NCI-H146 treated with DMSO at 0.1 percent for 48 hours (cell line): Measurements from ENCODE around the gene SRCIN1.

ENCODE experiments used
- DNase-seq: peaks from one replicate; lab custom pipeline; 2025; ENCODE audit not compliant: unreplicated experiment; lab: John Stamatoyannopoulos, UW

The SRCIN1 gene

DNA sequence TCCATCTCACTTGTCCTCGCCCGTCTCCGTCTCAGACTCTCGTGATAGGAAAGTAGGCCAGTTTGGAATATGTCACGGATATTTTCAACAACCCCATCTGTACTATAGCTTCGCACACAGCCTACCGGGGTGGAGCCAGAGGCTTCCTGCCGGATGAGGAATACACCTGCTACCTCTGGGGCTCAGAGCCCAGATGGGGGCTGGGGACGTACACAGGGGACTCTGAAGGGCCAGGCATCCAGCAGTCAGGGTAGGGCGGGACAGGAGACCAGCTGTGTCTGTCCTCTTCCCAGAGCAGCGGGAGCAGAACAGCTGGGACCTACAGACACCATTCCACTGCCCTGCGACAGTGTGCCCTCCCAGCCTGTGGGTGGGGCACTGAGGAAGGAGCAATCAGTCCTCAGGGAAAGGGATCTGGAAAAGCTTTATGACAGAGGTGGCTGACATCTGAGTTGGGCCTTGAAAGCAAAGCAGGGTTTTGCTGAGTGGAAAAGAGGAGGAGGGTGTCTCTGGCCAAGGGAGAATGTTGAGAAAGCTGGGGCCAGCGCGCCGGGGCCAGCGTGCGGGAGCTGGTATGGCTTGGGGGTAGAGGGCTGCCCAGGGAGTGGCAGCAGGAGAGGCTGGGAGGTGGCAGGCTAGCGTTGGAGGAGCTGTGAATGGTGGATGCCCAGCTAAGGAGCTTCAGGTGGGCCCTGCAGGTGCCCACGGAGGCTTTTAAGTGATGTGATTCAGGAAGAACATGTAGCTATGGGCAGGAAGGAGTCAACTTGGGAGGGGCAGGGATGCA lies 11.5 kb upstream of the SRCIN1 start:
- no peak for DNase-seq

- DNase-seq, result no peak
These were observed 10.6 kb upstream of the SRCIN1 start for GRCh38 chr17:38616361-38616760.

- DNase-seq, result no peak
These were observed 8.4 kb upstream of the SRCIN1 start for GRCh38 chr17:38613981-38614779.

- no peak for DNase-seq
These were observed 7.8 kb upstream of the SRCIN1 start for GRCh38 chr17:38613525-38613980.

DNA sequence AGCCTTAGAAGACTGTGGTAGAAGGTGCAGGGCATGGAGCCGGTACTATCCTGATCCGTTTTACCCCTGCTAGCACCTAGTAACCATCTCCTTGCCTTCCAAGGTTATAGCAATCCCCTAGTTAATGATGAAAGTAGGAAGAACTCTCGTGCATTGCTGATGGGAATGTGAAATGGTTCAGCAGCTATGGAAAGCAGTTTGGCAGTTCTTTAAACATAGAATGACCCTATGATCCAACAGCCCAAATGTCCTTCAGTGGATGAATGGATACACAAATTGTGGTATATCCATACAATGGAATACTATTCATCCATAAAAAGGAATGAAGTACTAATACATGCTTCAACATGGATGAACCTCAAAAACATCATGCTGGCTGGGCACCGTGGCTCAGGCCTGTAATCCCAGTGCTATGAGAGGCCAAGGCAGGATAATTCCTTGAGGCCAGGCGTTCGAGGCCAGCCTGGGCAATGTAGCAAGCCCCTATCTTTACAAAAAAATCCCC lies 6.2 kb upstream of the SRCIN1 start:
- DNase-seq, result no peak

DNA sequence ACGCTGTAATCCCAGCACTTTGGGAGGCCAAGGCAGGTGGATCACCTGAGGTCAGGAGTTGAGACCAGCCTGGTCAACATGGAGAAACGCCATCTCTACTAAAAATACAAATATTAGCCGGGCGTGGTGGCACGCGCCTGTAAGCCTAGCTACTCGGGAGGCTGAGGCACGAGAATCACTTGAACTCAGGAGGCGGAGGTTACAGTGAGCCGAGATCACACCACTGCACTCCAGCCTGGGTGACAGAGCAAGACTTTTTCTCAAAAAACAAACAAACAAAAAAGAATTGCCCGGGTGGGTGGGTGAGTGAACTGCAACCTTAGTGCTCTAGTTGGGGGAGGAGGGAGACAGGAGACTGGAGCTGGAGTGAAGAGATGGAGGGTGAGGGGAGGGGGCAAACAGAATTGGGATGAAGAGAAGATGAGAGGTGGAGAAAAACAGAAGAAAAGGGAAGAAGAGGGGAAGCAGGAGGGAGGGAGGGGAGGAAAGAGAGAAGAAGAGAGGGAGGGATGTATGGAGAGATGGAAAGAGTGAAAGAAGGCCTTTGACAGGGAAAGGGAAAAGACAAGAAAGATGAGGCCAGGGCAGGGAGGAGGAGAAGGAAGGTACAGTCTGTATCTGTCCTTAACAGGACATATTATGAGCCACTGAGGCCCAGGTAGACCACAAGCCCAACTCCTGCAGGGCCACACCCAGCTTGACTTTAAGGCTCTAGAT lies 5.5 kb upstream of the SRCIN1 start:
- no peak for DNase-seq

DNA sequence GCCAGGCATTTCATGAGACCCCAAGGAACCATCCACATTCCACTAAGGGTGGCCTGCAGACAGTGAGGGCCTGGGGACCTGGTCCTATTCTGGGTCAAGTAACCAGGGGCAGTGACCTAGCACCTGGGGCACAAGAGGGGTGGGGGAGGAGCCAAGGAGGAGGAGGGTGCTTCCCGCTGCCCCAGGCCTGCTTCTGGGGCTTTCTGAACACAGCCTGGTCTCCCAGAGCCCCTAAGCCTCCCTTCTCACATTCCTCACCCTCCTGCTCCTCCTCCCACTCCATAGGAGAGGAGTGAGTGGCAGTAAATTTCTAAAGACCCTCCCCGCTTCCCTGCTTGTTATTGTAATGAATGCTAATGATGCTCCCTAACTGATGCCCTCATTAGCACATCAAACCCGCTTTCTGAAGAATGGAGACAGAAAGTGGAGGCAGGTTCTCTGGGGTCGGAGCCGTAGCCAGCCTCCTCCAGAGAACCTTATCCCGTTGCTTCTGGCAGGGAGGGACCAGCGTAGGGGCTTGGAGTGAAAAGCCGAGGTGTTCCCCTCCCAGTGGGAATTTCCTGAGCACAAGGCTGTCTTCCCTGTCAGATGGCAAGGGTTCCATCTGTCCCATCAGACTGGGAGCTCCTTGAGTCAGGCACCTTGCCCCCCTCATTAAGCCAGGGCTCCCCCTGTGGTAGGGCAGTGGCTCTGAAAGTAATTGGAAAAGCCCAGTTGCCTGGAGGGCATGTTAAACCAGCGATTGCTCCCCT lies 3.7 kb upstream of the SRCIN1 start:
- no peak for DNase-seq

- DNase-seq, result no peak
These were observed 2.9 kb upstream of the SRCIN1 start for GRCh38 chr17:38608648-38609047.

- DNase-seq, result no peak
These were observed 1.2 kb upstream of the SRCIN1 start for GRCh38 chr17:38606646-38607611.

GRCh38 chr17:38605411-38605840 lies 326 bp downstream of the SRCIN1 start:
- DNase-seq, result no peak

DNA sequence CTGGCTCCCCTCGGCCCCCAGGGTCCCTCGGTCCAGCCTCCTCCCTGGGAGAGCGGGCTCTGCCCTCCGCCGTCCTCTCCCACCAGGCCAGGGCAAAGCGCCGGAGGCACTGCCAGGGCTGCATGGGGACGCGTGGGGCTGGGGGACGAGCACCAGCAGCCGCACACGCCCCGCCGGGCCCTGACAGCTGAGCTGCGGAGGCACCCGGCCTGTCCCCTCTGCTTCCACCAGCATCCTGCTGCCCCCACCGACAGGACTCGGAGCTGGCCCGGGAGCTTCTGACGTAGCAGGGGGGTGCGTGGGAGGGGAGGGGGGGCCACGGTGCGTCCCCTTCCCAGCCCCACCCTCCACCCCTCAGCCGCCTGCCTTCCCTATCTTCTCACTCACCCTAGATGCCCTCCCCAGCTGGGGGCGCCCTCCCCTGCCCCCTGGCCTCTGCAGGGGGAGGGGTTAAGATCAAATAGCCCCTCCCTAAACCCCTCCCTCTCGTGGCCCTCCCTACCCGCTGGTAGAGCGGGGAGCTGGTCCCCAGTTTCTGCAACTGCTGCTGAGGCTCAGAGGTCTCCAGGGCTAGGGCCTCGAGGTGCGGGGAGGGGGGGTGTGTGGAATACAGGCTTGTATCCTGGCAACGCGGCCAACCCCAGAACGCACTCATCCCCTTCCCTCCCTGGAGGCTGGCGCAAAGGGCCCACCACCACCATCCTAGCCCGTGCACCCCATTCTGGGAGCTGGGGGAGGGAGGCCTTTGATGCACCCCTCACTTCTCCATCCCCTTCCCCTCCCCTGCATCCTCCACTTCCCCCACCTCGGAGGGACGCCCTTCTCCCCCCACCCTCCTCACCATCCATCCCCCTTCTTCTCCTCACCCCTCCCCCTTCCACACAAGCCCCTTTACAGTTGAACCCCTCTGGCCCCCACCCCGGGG lies 1.0 kb downstream of the SRCIN1 start:
- no peak for DNase-seq

DNA sequence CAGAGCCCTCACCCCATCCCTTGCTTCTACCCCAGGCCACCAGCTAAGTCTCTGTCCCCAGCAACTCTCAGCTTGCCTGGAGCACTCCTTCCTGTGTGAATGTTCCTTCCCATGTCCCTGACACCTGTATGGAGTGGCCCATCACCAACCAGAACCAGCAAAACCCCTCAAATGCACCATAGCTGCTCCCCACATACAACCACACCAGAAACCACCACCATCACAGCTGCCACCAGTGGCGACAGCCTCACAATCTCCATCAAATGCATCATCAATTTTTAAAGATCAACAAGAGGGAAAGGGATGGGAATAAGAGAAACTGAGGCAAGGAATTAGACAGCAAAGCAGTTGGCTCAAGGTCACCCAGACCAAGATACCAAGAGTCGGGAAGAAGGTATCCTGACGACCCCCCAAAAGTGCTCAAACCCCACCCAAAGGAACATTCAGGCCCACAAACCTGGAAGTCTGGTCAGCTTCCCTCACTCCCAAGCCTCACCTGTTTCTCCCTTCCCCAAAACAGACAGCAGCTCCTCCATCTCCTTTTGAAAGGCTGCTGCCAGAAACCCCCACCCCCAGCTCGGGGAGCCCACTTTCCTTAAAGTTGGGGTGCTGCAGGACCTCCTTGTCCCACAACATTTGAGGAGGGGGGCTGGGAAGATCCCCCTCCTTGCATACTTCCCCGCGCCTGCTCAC lies 1.8 kb downstream of the SRCIN1 start:
- no peak for DNase-seq

- no peak for DNase-seq
These were observed 2.6 kb downstream of the SRCIN1 start for GRCh38 chr17:38602956-38603785.

DNA sequence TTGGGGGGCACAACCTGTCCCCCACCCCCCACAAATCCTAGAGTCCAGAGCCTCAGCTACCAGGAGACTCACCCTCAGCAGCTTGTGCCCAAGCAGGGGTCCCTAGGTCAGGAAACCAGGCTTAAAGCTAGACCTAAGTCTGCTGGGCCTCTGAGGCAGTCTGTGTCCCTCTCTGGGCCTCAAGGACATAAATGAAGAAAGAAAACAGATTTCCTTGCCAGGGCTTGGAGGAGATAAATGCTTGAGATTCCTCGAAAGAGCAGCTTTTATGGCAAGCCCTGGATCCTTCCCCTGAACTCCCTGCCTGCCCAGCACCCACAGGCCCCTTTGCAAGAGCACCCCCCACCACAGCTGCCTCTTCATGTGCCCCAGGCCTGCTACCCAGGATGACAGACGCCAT lies 3.3 kb downstream of the SRCIN1 start:
- no peak for DNase-seq

GRCh38 chr17:38601539-38602351 lies 4.0 kb downstream of the SRCIN1 start:
- DNase-seq, result no peak

DNA sequence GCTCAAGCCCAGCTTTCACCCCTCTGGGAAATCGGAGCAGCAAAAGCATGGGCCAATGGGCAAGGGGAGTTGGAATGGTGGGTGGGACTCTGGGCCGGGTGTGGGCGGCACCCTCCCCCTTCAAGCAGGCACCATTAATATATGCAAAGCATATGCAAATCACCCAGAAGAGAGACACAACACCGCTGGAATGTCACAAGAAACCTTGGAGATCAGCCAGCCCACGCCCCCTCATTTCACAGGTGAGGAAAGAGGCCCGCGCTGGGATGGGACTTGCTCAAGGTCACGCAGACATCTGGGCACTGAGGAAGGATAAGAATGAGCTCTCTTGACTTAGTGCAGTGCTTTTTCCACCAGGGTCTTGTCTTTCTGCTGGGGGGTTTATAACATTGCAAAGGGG lies 4.8 kb downstream of the SRCIN1 start:
- no peak for DNase-seq
